Measurements from ENCODE around the gene CSNK1A1L.

Gene CSNK1A1L

GRCh38 chr13:37107868-37108267 is 2.4 kb upstream of the CSNK1A1L start:
- no peak overlapping the region for H2AFZ ChIP-seq (ENCODE audit: low read length, unreplicated experiment)
- H3K36me3 ChIP-seq (ENCODE audit: insufficient read depth, low read length), result no peaks in the 10 kb centered on the region
- H3K4me3 ChIP-seq (ENCODE audit: low read depth, low read length), result no peak overlapping the region
- no peaks in the 10 kb centered on the region for H3K4me1 ChIP-seq (ENCODE audit: control insufficient read depth, insufficient read depth, low read length, unreplicated experiment)
- H3K27ac ChIP-seq (ENCODE audit: low read depth, low read length), result no peak overlapping the region
- H3K79me2 ChIP-seq (ENCODE audit: control insufficient read depth, insufficient read depth, low read length, unreplicated experiment), result no peaks in the 10 kb centered on the region
- H3K27me3 ChIP-seq (ENCODE audit: insufficient read depth, low read length), result no peaks in the 10 kb centered on the region

DNA sequence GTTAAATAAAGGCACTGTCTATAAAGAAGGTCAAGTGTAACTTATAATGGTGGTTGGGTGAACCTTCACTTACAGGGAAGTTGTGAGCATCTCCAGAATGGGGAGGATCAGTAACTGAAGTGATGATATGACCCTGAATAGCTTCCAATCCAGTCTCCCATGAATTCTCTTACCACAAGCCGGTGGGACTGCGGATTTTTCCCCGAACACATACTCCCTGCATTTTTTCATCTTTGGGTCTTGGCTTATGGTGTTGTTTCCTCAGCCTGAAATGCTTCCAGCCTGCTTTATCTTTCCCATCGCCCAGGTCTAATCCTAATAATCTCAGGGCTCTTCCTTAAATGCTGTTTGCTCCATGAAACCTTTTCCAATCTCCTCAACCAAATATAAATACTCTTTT is 2.0 kb upstream of the CSNK1A1L start:
- no peaks in the 10 kb centered on the region for H3K27me3 ChIP-seq (ENCODE audit: insufficient read depth, low read length)
- no peaks in the 10 kb centered on the region for H3K79me2 ChIP-seq (ENCODE audit: control insufficient read depth, insufficient read depth, low read length, unreplicated experiment)
- H3K4me1 ChIP-seq (ENCODE audit: control insufficient read depth, insufficient read depth, low read length, unreplicated experiment), result no peaks in the 10 kb centered on the region
- no peaks in the 10 kb centered on the region for H3K36me3 ChIP-seq (ENCODE audit: insufficient read depth, low read length)
- H3K27ac ChIP-seq (ENCODE audit: low read depth, low read length), result no peak overlapping the region
- H3K4me3 ChIP-seq (ENCODE audit: low read depth, low read length), result no peak overlapping the region
- no peak overlapping the region for H2AFZ ChIP-seq (ENCODE audit: low read length, unreplicated experiment)

DNA sequence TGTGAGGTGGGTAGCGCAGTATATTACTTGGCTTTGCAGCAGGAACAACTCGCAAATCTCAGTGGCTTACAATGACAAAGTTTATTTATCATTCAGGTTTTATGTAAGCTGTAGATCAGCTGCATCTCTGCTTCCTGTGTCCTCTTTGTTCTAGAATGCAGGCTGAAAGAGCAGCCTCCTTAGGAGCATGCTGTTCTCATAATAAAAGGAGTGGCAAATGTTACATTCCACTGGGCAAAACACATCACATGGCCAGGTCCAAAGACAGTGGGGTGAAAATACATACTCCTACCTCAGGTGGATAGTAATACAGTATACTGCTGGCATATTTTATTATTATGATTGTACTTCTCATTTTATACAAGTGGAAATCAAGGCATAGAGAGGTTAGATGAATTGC is 1.2 kb upstream of the CSNK1A1L start:
- no peak overlapping the region for H2AFZ ChIP-seq (ENCODE audit: low read length, unreplicated experiment)

GRCh38 chr13:37102896-37103295 is 2.6 kb downstream of the CSNK1A1L start:
- Histone ChIP-seq H3K4me3 (ENCODE audit: low read depth, low read length) (no peak overlapping the region), H3K79me2 (ENCODE audit: control insufficient read depth, insufficient read depth, low read length, unreplicated experiment) (no peaks in the 10 kb centered on the region), H3K36me3 (ENCODE audit: insufficient read depth, low read length) (no peaks in the 10 kb centered on the region), H3K27ac (ENCODE audit: low read depth, low read length) (no peak overlapping the region), H3K27me3 (ENCODE audit: insufficient read depth, low read length) (no peaks in the 10 kb centered on the region), H2AFZ (ENCODE audit: low read length, unreplicated experiment) (no peak overlapping the region), H3K4me1 (ENCODE audit: control insufficient read depth, insufficient read depth, low read length, unreplicated experiment) (no peaks in the 10 kb centered on the region)

More for the DNA sequence above, 1.2 kb upstream of the CSNK1A1L start:
- Histone ChIP-seq H3K27ac (ENCODE audit: low read depth, low read length) (no peak overlapping the region), H3K79me2 (ENCODE audit: control insufficient read depth, insufficient read depth, low read length, unreplicated experiment) (no peaks in the 10 kb centered on the region), H3K4me3 (ENCODE audit: low read depth, low read length) (no peak overlapping the region), H3K27me3 (ENCODE audit: insufficient read depth, low read length) (no peaks in the 10 kb centered on the region), H3K4me1 (ENCODE audit: control insufficient read depth, insufficient read depth, low read length, unreplicated experiment) (no peaks in the 10 kb centered on the region), H3K36me3 (ENCODE audit: insufficient read depth, low read length) (no peaks in the 10 kb centered on the region)

DNA sequence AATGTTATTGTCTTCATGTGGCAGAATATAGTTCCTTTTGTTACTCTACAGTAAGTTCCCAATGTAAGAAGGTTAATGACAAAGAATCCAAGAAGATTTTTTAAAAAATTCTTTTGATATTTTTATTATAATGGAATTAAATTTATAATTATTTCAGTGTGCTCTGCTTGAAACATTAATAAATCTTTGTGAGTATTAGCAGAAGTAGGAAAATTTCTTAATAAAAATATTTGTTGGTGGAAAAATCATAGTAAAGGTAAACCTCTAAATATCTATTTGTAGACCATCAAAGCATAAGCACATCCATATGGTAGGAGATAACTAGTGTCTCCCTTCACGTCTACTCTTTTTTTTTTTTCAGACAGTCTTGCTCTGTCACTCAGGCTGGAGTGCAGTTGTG is 4.3 kb downstream of the CSNK1A1L start:
- H3K27me3 ChIP-seq (ENCODE audit: insufficient read depth, low read length), result no peaks in the 10 kb centered on the region
- H3K79me2 ChIP-seq (ENCODE audit: control insufficient read depth, insufficient read depth, low read length, unreplicated experiment), result no peaks in the 10 kb centered on the region
- no peak overlapping the region for H3K4me3 ChIP-seq (ENCODE audit: low read depth, low read length)
- H3K27ac ChIP-seq (ENCODE audit: low read depth, low read length), result no peak overlapping the region
- H3K4me1 ChIP-seq (ENCODE audit: control insufficient read depth, insufficient read depth, low read length, unreplicated experiment), result no peaks in the 10 kb centered on the region
- no peak overlapping the region for H2AFZ ChIP-seq (ENCODE audit: low read length, unreplicated experiment)
- H3K36me3 ChIP-seq (ENCODE audit: insufficient read depth, low read length), result no peaks in the 10 kb centered on the region

DNA sequence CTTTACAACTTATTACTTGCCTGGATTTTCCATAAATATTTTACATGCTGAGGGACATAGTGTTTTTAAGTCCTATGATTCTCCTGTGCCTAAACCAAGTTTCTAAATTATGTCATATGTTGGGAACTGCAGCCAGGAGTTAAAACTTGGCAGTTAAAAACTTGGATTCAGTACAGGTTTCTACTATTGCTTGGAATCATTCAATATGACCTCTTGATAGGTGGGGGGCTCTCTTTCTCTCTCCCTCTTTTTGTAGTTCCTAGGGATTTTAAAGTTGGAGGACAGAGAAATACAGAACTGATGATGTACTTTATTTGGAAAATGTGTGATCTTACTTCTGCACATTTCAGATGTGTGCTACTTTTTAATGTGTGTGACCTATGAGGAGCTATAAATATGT is 4.7 kb downstream of the CSNK1A1L start:
- H2AFZ ChIP-seq (ENCODE audit: low read length, unreplicated experiment), result no peak overlapping the region
- H3K27me3 ChIP-seq (ENCODE audit: insufficient read depth, low read length), result no peaks in the 10 kb centered on the region
- no peaks in the 10 kb centered on the region for H3K36me3 ChIP-seq (ENCODE audit: insufficient read depth, low read length)
- no peaks in the 10 kb centered on the region for H3K79me2 ChIP-seq (ENCODE audit: control insufficient read depth, insufficient read depth, low read length, unreplicated experiment)
- H3K27ac ChIP-seq (ENCODE audit: low read depth, low read length), result no peak overlapping the region
- no peak overlapping the region for H3K4me3 ChIP-seq (ENCODE audit: low read depth, low read length)
- H3K4me1 ChIP-seq (ENCODE audit: control insufficient read depth, insufficient read depth, low read length, unreplicated experiment), result no peaks in the 10 kb centered on the region

DNA sequence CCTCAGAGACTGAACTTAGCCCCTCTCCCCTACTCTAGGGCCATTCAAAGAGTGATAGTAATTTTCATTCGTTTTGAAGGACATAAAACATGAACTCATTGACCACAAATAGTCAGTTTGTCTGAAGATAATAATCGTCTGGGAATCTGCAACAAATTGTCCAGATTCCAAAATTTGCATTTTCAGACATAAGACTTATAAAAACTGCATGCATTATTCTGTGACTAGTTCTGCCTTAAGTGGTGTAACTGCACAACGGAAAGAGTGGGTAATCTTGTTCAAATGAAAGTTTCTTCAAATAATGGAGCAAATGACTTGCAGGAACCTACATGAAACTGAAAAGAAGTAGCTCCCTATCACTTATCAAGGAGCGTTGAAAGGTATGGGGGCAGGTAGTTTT is 8.4 kb downstream of the CSNK1A1L start:
- H2AFZ ChIP-seq (ENCODE audit: low read length, unreplicated experiment), result no peak overlapping the region
- H3K27me3 ChIP-seq (ENCODE audit: insufficient read depth, low read length), result no peaks in the 10 kb centered on the region
- H3K79me2 ChIP-seq (ENCODE audit: control insufficient read depth, insufficient read depth, low read length, unreplicated experiment), result no peaks in the 10 kb centered on the region
- H3K27ac ChIP-seq (ENCODE audit: low read depth, low read length), result no peak overlapping the region
- H3K36me3 ChIP-seq (ENCODE audit: insufficient read depth, low read length), result no peaks in the 10 kb centered on the region
- no peak overlapping the region for H3K4me3 ChIP-seq (ENCODE audit: low read depth, low read length)
- H3K4me1 ChIP-seq (ENCODE audit: control insufficient read depth, insufficient read depth, low read length, unreplicated experiment), result no peaks in the 10 kb centered on the region

DNA sequence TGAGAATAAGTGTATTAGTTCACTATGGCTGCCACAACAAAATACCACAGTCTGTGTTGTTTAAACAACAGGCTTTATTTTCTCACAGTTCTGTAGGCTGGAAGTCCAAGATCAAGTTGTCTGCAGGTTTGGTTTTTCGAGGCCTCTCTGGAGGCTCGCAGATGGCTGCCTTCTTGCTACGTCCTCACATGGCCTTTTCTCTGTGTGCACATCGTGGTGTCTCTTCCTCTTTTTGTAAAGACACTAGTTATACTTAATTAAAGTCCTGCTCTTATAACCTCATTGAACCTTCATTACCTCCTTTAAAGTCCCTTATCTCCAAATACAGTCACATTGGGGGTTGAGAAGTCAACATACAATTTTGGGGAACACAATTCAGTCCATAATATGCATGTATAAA is 10.6 kb downstream of the CSNK1A1L start:
- Histone ChIP-seq H3K27ac (ENCODE audit: low read depth, low read length) (no peak overlapping the region), H3K27me3 (ENCODE audit: insufficient read depth, low read length) (no peaks in the 10 kb centered on the region), H2AFZ (ENCODE audit: low read length, unreplicated experiment) (no peak overlapping the region)

GRCh38 chr13:37094099-37094498 is 11.4 kb downstream of the CSNK1A1L start:
- Histone ChIP-seq H3K79me2 (ENCODE audit: control insufficient read depth, insufficient read depth, low read length, unreplicated experiment) (no peaks in the 10 kb centered on the region), H3K4me3 (ENCODE audit: low read depth, low read length) (no peak overlapping the region), H3K27me3 (ENCODE audit: insufficient read depth, low read length) (no peaks in the 10 kb centered on the region), H3K27ac (ENCODE audit: low read depth, low read length) (no peak overlapping the region), H3K36me3 (ENCODE audit: insufficient read depth, low read length) (no peaks in the 10 kb centered on the region), H3K4me1 (ENCODE audit: control insufficient read depth, insufficient read depth, low read length, unreplicated experiment) (no peaks in the 10 kb centered on the region), H2AFZ (ENCODE audit: low read length, unreplicated experiment) (no peak overlapping the region)

More for the DNA sequence above, 10.6 kb downstream of the CSNK1A1L start:
- Histone ChIP-seq H3K4me1 (ENCODE audit: control insufficient read depth, insufficient read depth, low read length, unreplicated experiment) (no peaks in the 10 kb centered on the region), H3K36me3 (ENCODE audit: insufficient read depth, low read length) (no peaks in the 10 kb centered on the region), H3K4me3 (ENCODE audit: low read depth, low read length) (no peak overlapping the region), H3K79me2 (ENCODE audit: control insufficient read depth, insufficient read depth, low read length, unreplicated experiment) (no peaks in the 10 kb centered on the region)

- H3K4me3 ChIP-seq (ENCODE audit: low read depth, low read length), result no peak overlapping the region
- H3K4me1 ChIP-seq (ENCODE audit: control insufficient read depth, insufficient read depth, low read length, unreplicated experiment), result no peaks in the 10 kb centered on the region
- H3K27me3 ChIP-seq (ENCODE audit: insufficient read depth, low read length), result no peaks in the 10 kb centered on the region
- no peak overlapping the region for H3K27ac ChIP-seq (ENCODE audit: low read depth, low read length)
- H3K36me3 ChIP-seq (ENCODE audit: insufficient read depth, low read length), result no peaks in the 10 kb centered on the region
- H2AFZ ChIP-seq (ENCODE audit: low read length, unreplicated experiment), result no peak overlapping the region
- no peaks in the 10 kb centered on the region for H3K79me2 ChIP-seq (ENCODE audit: control insufficient read depth, insufficient read depth, low read length, unreplicated experiment)
Measured at GRCh38 chr13:37091835-37092234, 13.6 kb downstream of the CSNK1A1L start.

- no peaks in the 10 kb centered on the region for H3K4me1 ChIP-seq (ENCODE audit: control insufficient read depth, insufficient read depth, low read length, unreplicated experiment)
- H3K36me3 ChIP-seq (ENCODE audit: insufficient read depth, low read length), result no peaks in the 10 kb centered on the region
- no peaks in the 10 kb centered on the region for H3K79me2 ChIP-seq (ENCODE audit: control insufficient read depth, insufficient read depth, low read length, unreplicated experiment)
- H2AFZ ChIP-seq (ENCODE audit: low read length, unreplicated experiment), result no peak overlapping the region
- H3K27ac ChIP-seq (ENCODE audit: low read depth, low read length), result no peak overlapping the region
- no peaks in the 10 kb centered on the region for H3K27me3 ChIP-seq (ENCODE audit: insufficient read depth, low read length)
- H3K4me3 ChIP-seq (ENCODE audit: low read depth, low read length), result no peak overlapping the region
Measured at GRCh38 chr13:37090912-37091311, 14.6 kb downstream of the CSNK1A1L start.

Data from ACC112 (cell line).